ENCODE data around the gene TMEM272.

- TF ChIP-seq CTCF (IDR thresholded peaks at IDR 0.05) (no peak), POLR2AphosphoS5 (IDR thresholded peaks at IDR 0.05) (no peak), POLR2A (IDR thresholded peaks at IDR 0.05) (no peak)
These were observed 66.6 kb downstream of the TMEM272 start for GRCh38 chr13:51778392-51778791.

All from breast epithelium (tissue), 3 donors.